HCT116 (cell line): ENCODE results near the gene SMIM20.

Source experiments
- CTCF ChIP-seq, 3 experiments: fragments of 200-600 bp in 1 of 3; sonication (generic) in 1 of 3; IDR thresholded peaks in 2 of 3; conservative IDR thresholded peaks in 1 of 3; 2 replicates each; pipeline ENCODE4 v1.5.1; 2012 to 2017; ENCODE audit warnings: low read depth in 2 of 3, low read length in 2 of 3, antibody characterized with exemption in 1 of 3, borderline replicate concordance in 1 of 3, control low read depth in 1 of 3, mild to moderate bottlenecking in 1 of 3, mixed read lengths in 1 of 3, mixed run types in 1 of 3, moderate library complexity in 1 of 3; ENCODE audit not compliant: insufficient read depth in 1 of 3
- MAX ChIP-seq: IDR thresholded peaks from 2 replicates; pipeline ENCODE4 v1.6.1; 2012
- POLR2A ChIP-seq: IDR thresholded peaks from 2 replicates; pipeline ENCODE4 v1.7.0; 2011; ENCODE audit warnings: borderline replicate concordance; ENCODE audit not compliant: insufficient read depth, insufficient read length; ENCODE audit errors: extremely low read depth
- POLR2AphosphoS5 ChIP-seq: IDR thresholded peaks from 2 replicates; pipeline ENCODE4 v1.6.1; 2011; ENCODE audit warnings: mild to moderate bottlenecking, low read depth, low read length, moderate library complexity
- REST ChIP-seq: IDR thresholded peaks from 2 replicates; pipeline ENCODE4 v1.6.1; 2012; ENCODE audit warnings: low read depth
- SP1 ChIP-seq: IDR thresholded peaks from 2 replicates; pipeline ENCODE4 v1.6.1; 2012; ENCODE audit warnings: low read depth
- ZNF274 ChIP-seq: fragments of 200-500 bp; sonication (Bioruptor generic); IDR thresholded peaks from 2 replicates; pipeline ENCODE4 v1.6.1; 2014; ENCODE audit warnings: mild to moderate bottlenecking, low read depth, low read length, inconsistent platforms

- TF ChIP-seq POLR2A: no peak
- no peak for TF ChIP-seq CTCF (IDR thresholded peaks at IDR 0.05 in 2 of 3, conservative IDR thresholded peaks at IDR 0.05 in 1 of 3; ENCODE audit: borderline replicate concordance in 1 of 3, insufficient read depth in 1 of 3, low read depth in 2 of 3, low read length in 2 of 3)
- TF ChIP-seq ZNF274: no peak
- no peak for TF ChIP-seq REST
- TF ChIP-seq SP1: no peak
- TF ChIP-seq POLR2AphosphoS5: no peak
- no peak for TF ChIP-seq MAX
These were observed 56.8 kb downstream of the SMIM20 start for GRCh38 chr4:25970691-25971432.
